ENCODE results near the gene ANAPC13.
A peak's percentile ranks its signal among the peaks of the same experiment; 100 is the strongest.

The ANAPC13 gene

DNA sequence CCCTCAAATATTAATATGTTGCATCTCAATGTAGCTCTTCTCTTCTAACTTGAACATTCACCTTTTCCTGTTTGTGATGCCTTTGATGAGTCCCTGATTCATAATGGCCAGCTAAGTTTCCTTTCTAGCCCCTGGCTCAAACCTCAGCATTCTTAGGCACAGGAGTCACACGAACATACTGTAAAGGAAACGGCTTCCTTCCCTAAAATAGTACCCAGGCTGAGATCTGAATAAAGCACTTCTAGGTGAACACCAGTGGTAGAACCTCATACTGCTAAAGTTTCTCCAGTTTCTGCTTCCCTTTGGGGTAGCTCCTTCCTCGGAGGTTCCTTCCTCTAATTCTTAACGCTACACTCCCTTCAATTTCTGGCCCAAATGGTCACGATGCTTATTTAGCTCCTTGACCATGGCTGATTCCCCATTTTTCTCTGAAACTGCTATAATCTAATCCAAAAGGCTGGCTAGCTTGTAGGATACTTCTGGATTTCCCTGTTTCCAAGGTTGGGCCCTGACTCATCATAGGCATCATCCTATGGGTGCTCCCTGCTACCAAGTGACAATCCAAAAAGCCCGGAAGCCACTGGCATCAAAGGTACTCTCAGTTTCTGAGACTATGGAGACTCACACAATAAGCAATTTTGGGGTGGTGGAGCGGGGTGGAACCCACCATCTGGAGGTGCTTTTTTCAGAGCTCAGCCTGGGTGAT, 2.4 kb downstream of the ANAPC13 start:
- DNase-seq (ENCODE audit: low read depth in 2 of 2), result no peak

DNA sequence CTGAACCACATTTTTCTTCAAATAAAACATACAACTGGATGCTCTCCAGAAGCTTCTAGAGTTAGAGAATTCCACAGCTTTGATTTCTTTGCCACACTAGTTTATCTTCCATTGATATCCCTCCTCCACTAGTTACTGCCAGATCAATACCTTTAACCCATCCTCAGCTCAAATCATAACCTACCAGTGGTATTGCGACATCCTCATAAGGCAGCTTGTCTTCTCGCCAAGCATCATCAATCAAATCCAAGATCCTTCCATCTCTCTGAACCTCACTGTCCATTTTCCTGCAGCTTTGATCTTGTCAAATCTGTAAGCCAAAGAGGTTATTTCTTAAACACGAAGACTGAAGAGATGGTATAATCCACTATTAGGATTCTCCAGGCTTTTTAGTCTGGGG, 3.2 kb downstream of the ANAPC13 start:
- DNase-seq (ENCODE audit: low read depth in 2 of 2), result no peak

DNA sequence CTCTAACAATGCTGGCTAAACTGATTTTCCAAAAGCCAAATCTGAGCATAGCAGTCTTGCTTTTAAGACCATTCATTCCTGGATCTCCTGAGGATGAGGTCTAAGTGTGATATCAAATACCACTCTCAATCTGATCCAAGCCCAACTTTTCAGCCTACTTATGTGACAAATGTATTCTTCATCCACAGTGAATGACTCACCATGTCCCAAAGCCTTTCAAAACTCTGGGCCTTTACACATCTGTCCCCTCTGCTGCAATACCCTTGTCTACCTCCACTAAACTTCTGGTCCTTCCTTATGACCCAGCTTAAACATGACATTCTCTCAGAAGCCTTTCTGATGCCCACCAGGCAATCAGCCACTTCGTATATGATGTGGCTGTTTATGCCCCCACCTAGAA, 4.6 kb downstream of the ANAPC13 start:
- DNase-seq (ENCODE audit: low read depth in 2 of 2), result no peak

DNA sequence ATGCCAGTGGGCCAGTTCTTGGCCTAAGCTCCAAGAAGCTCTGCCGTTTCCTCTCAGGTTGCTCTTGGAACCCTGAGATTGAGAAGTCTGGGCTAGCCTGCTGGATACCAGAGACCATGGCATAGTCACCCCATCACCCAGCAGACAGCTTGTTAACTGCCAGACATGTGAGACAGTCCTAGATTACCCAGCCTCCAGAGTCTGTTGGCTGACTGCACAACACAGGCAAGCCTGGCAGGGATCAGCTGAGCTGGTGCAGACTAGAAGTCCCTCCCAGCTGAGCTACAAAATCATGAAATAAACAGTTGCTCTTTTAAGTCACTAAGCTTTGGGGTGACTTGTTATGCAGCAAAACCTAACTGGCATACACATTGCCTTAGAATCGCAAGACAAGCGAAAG, 5.2 kb downstream of the ANAPC13 start:
- DNase-seq (ENCODE audit: low read depth in 2 of 2), result no peak

DNA sequence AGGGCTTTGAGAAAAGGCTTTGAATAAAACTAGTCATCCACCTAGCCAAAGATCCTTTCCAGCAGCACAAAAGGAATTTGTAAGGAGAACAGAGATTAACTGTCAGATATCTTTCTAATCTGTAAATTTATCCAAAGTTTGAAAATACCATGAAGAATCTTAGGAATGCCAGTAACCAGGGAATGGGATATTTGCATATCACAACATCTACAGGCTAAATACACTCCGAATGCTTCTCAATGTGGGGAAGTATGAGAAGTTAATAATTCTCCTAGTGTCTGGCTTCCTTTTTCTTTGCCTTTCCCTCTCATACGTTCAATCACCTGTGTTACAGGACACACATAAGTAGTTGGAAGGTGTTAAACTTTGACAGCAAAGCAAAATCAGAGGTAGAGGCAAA, 7.8 kb downstream of the ANAPC13 start:
- DNase-seq (ENCODE audit: low read depth in 2 of 2), result no peak

DNA sequence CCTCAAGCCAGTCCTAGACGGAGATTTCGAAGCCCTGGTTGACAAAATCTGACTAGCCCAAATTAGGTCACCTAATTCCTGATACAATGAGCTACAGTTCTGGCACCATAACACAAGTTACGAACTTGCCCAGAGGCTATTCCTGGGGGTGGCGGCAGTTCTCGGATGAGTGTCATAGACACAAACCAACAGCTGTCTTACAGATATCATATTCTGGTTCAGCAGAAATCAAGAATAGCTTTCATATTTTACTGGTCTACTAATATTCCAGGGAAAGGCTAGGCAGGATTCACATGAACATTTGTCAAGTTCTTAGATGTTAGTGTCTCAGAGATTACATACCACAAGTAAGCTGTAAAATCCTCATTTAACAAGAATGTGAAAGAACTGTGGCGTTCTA, 8.8 kb downstream of the ANAPC13 start:
- no peak for DNase-seq (ENCODE audit: low read depth in 2 of 2)

DNA sequence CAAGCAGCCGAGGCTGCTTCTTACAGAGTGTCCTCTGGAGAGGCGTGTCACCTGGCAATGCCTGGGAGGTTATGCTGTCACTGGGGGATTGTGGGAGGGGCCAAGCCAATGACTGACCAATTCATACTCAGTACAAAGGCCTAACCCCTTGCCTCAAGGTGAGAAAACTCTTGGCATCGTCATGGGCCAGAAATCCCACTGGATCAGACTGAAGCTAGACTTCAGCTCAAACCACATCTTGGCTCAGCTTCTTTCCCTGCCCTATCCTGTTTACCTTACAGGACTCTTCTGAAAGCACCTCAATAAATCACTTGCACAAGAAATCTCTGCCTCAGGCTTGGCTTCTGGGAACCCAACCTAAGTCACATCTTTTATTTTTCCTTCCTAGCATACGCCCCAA, 9.5 kb downstream of the ANAPC13 start:
- DNase-seq (ENCODE audit: low read depth in 2 of 2), result no peak

DNA sequence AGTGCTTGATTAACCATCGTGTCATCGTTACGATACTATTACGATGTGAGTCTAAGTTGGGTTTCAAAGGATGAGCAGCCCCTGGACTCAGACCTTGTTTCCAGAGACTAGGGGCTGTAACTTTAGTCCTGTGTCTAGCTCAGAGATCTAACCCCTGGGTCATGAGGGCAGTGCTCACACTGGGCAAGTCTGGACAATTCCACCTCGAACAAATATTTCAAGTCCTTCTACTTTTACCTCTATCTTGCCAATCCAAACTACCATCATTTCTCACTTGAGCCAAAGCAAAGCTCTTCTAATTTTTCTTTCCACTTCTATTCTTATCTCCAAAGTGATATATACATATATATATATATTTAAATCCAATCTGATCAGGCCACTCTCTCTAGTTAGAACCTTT, 10.8 kb downstream of the ANAPC13 start:
- DNase-seq (ENCODE audit: low read depth in 2 of 2), result no peak

DNA sequence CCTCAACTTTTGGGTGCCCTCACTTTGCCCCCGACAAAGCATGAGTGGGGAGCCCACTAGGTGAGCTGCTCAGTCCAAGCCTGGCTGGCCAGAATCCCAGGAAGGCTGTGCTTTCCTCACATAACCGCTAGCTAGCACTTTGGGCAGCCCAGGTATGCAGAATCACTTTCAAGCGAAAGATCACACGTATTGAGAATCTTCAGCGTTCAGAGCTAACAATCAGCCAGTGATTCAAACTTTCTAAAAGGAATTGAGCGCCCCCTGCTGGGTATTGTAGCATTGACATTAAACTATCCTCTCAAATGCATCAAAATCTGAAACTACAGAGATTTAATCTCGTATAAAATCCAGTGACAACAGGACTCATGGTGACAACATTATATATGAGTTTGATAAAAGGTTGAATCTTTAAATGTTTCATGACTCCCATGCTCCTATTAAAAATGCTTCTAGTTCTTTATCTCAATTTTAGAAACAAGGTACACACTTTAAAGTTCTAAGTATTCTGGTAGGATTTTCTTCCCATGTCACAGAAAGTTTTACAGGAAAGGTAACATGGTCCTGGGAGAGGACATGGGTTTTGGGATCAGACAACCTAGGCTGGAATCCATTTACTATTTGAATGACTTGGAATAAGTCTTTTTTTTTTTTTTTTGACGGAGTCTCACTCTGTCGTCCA, 11.8 kb downstream of the ANAPC13 start:
- DNase-seq (ENCODE audit: low read depth in 2 of 2), result peak; percentile 65 to 83

DNA sequence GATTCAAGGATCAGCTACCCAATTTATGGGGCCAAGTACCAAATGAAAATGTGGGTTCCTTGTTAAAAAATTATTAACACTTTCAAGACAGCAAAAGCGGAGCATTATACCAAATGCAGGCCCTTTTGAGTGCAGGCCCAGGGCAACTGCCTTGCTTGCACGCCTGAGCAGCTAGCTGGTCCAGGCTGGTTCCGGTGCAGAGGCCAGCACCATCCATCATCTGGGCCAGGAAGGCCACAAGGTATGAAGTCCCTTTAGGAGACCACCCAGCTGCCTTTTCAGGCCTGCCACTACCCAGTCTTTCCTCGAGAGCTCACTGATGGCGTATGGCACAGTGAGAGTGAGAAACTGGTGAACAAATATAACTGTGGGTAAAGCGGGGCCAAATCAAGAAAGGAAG, 13.0 kb downstream of the ANAPC13 start:
- no peak for DNase-seq (ENCODE audit: low read depth in 2 of 2)

DNA sequence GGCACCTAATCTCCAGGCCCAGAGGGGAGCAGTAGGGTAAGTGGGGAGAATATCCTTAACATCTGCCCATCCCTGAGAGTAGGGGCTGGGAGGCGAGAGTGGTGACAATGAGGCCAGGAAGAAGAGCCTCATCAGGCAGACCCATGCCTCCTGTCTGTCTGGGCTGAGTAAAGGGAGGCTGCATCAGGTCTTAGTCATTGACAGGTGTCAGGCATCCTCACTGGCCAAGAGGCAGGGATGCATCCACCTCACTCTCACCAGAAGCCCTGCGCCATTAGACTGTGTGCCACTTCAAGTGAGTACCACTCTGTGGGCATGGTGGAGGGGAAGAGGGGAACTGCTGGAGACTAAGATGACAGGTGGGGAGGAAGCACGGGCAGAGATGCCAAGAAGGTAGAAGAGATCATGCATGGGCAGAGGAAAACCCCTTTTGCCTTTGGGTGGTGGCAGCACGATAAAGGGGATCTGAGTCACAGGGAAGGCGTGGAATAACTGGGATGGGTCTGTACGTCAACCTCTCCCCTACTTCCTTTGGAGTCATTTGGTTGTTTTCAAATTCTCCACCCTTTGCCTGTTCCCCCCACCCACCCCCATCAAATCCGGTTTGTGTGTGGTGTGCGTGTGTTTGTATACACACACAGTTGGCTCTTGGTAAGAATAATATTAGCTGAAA, 14.1 kb downstream of the ANAPC13 start:
- no peak for DNase-seq (ENCODE audit: low read depth in 2 of 2)

DNA sequence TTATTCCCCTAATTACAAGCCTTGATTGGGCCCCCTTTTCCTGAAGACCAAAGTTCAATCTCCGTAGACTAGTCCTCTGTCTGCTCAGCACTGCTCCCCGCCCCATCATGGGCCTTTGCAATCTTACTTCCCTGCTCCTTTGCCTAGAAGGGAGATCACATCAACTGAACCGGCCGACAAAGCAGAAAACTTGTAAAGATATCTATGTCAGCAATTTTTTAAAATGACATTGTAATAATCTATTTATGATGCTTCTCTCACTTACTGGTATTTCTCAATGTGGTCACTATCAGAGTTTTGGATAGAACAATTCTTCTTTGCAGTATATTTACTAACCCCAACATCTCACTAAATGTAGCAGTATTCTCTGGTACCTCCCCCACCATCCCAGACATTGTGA, 17.3 kb downstream of the ANAPC13 start:
- DNase-seq (ENCODE audit: low read depth in 2 of 2), result no peak

DNA sequence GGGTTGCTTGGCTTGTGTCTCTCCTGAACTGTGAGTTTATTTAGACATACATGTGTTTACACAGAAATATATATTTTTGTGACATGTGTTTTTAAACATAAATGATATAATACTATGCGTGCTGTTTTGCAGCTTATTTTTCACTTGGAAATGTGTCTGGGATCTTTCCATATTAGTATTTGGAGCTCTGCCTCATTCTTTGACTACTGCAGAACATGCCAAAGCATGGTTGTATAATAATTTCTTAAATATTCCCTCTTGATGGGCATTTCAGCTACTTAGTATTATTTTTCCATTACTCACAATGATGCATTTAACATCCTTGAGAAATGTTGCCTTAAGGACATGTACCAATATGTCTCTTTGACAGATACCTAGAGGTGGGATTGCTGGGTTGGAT, 19.5 kb downstream of the ANAPC13 start:
- no peak for DNase-seq (ENCODE audit: low read depth in 2 of 2)

DNA sequence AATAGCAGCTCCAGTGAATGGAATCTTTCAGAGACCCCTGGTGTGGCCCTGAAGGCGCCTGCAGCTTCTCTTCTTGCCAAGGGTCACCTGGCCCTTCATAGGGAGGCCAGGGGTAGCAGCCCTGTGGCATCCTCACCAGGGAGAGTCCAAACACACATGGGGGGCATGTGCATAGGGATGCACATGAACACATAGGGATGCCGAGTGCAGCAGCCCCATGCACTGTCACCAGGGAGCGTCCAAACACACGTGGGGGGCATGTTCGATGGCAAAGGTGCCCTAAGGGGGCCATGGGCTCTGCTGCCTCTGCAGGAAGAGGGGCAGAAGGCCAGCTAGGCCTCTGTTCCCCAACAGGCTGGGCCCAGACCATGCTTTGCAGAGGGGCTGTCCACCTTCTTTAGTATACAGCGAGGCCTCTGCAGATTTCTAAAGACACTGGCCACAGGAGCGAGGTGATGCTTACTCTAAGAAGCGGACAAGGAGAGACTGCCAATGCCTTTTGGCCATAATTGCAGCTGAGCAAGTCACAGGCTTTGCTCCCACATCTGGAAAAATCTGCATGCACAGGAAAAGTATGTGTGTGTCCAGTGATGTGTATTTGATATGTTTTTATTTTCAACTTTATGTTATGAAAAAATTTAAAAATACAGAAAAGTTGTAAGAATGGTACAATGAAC, 21.0 kb downstream of the ANAPC13 start:
- no peak for DNase-seq (ENCODE audit: low read depth in 2 of 2)

DNA sequence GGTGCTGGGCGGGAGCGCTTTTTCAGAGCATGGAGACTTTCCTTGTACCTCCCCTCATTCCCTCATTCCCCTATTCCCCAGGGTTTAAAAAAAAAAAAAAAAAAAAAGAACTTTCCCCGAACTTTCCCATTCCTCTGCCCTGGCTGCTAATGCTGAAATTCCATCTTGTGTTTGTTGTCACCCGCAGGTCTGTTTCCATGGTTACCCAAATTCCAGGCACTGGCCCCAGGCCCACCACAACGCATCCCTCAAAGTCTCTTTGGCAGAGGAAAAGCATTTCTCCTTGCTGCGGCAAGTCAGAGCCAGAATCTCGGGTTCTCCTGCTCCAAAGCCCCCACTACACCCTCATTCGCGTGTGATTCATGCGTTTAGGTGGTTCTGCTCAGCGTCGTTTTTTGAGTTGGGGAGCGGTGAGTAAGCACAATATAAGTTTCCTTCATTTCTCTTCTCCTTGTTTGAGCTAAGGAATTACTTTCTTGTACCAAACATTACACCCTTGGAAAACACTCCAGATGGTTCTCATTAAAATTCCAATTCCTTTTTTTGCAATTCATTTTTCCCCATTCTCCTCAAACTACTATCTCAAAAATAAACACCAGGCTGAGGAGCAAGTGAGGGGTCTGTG, 21.6 kb downstream of the ANAPC13 start:
- DNase-seq (ENCODE audit: low read depth in 2 of 2), result no peak

DNA sequence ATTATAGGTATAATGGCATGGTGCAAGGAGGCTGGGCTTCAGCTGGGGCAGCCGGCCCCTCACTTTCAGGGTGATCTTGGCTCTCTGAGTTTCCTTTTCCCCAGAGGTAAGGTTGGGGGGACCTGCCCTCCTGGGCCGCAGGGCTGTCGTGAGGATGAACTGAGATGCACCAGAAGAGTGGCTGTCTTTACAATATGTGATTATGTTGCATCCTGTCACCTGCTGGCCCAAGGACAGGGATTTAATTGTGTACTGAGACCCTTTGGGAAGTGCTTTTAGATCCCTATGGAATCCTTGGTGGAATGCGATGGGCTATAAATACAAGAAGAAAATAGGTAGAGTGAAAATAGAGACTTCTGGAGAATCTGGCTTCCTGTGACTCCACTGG, 22.1 kb downstream of the ANAPC13 start:
- no peak for DNase-seq (ENCODE audit: low read depth in 2 of 2)

DNA sequence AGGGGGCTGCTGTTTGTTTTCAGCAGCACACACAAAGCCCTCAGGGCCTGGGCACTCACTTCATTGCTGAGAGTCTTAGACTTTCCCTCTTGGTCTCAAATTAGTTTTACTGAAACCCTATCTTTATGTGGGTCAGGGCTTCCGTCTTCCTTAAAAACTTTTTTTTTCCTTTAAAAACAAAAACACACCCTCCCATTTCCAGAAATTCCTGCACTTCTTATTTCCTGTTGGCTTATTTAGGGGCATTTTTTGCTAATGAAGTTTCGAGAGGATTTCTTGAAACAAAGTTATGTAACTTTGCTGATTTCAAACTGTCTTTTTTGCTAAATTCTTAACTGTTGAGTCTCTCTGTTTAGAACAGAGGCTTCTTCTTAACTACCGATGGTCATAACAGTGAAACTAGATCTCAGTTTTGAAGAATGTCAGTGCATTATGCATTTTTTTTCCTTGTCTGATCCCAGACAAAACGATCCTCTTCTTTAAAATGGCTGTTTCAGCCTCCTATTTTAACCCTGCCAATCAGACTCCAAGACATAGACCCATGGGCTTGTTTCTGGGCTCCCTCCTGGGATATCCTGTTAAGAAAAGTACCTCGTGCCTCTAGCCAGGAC, 23.3 kb downstream of the ANAPC13 start:
- no peak for DNase-seq (ENCODE audit: low read depth in 2 of 2)

DNA sequence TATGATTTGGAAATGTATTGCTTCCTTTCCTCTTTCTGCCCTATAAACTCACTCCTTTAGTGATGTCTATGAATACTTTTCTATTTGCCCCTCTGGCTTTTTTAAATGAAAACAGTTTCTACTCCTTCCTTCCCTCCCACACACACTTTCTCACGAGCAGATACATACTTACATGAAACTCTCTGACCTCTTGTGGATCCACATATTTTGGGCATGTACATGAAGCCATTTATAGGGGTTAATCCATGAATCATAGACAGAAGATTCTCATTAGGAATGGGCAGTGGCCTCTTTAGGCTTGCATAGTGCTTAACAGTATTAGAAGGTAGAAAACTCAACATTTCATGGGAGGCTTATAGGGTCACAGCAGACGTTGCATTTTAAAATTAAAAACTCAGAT, 24.8 kb downstream of the ANAPC13 start:
- DNase-seq (ENCODE audit: low read depth in 2 of 2), result no peak

DNA sequence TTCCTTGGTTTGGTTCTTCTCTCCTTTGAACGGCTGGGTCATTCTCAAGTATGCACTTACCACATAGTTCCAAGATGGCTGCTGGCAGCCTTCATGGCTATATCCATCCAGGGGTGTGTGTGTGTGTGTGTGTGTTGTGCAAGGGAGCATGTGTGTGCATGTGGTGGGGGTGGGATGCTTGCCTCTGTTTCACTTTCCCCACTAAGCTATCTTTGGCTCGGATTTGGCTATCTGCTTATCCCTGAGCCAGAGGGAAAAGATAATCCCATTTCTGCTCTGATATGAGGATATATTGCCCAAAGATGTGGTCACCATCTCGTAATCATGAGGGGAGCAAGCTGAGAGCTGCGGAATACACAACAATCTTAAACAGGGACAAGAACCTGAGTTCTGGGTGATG, 26.2 kb downstream of the ANAPC13 start:
- no peak for DNase-seq (ENCODE audit: low read depth in 2 of 2)

DNA sequence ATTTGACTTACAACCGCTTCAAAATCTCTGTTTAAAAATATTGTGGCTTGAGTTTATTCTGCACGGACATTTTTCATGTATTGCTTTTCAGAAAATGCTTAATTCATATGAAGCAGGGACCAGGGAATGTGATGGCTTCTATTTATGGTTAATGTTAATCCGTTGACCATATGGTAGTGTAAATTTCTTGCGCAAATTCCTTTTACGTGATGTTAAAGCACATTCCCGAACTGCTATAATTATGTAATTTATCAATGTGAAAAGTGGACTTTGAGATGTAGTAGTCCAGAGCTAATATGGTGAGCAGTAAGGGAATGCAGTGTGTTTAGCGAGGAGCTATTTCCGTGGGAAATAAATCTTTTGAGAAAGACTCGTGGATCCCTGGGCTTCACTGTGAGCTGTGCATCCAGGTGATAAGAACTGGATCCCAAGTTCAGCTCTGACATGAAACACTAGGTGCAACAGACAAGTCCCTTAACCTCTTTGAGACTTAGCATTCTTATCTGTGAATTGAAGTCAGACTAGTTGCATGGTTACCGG, 27.3 kb downstream of the ANAPC13 start:
- DNase-seq (ENCODE audit: low read depth in 2 of 2), result no peak

DNA sequence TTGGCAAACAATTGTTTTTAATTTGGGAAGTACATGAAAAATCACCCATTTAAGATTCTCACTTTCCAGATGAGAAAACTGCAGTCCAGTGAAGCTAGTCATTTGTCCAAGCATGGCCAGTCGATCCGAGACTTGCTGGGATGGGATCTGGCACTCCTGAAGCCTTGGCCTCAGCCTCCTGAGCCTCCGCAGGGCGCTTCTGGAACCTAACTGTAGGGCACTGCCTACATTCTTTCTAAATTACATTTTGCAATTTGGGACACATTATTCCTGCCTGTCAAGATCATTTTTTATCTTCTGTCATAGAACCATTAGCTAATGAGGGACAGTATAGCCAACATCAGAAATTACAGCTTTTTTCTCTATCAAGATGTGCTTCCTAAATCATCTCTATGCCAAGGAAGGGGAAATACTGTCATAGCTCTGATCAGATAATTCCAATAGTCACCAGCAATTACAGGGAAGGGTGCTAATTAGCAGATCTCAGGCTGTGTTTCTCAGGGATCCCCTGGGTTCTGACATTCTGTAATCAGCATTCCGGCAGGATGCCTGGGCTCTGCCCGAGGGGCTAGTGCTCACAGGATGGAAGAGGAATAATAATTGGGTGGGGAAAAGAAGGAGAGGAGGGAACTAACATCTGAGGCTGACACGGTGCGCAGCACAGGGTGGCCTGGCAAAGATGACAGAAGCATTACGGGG, 28.3 kb downstream of the ANAPC13 start:
- no peak for DNase-seq (ENCODE audit: low read depth in 2 of 2)
